GM18870 (cell line): Measurements from ENCODE around the gene MYO1E.

Source experiments
- ATAC-seq: cut with Tn5 transposase; IDR thresholded peaks from one replicate; pipeline ENCODE4 v1.9.1; 2021; ENCODE audit warnings: moderate library complexity; ENCODE audit not compliant: unreplicated experiment

Gene MYO1E

GRCh38 chr15:59322056-59322759 is 50.5 kb downstream of the MYO1E start:
- ATAC-seq, result peak; percentile 47

GRCh38 chr15:59321000-59321689 is 51.5 kb downstream of the MYO1E start:
- ATAC-seq, result no peak

- no peak for ATAC-seq
Measured at GRCh38 chr15:59317211-59317610, 55.5 kb downstream of the MYO1E start.

GRCh38 chr15:59315914-59316451 is 56.7 kb downstream of the MYO1E start:
- ATAC-seq, result no peak

GRCh38 chr15:59313641-59314332 is 58.9 kb downstream of the MYO1E start:
- ATAC-seq, result peak; percentile 64

- ATAC-seq, result no peak
Measured at GRCh38 chr15:59312205-59312604, 60.5 kb downstream of the MYO1E start.

- ATAC-seq, result no peak
Measured at GRCh38 chr15:59311195-59311594, 61.5 kb downstream of the MYO1E start.

GRCh38 chr15:59309405-59309804 is 63.3 kb downstream of the MYO1E start:
- no peak for ATAC-seq

- no peak for ATAC-seq
Measured at GRCh38 chr15:59307165-59307537, 65.5 kb downstream of the MYO1E start.

- no peak for ATAC-seq
Measured at GRCh38 chr15:59306520-59307164, 66.0 kb downstream of the MYO1E start.

GRCh38 chr15:59304807-59305206 is 67.9 kb downstream of the MYO1E start:
- no peak for ATAC-seq

- ATAC-seq, result no peak
Measured at GRCh38 chr15:59304034-59304795, 68.5 kb downstream of the MYO1E start.

- ATAC-seq, result no peak
Measured at GRCh38 chr15:59303633-59304032, 69.0 kb downstream of the MYO1E start.

GRCh38 chr15:59303136-59303535 is 69.5 kb downstream of the MYO1E start:
- ATAC-seq, result no peak

GRCh38 chr15:59301527-59301926 is 71.1 kb downstream of the MYO1E start:
- ATAC-seq, result no peak

- ATAC-seq, result no peak
Measured at GRCh38 chr15:59300618-59301139, 72.0 kb downstream of the MYO1E start.

- peak; percentile 42 for ATAC-seq
Measured at GRCh38 chr15:59299929-59300617, 72.6 kb downstream of the MYO1E start.

- no peak for ATAC-seq
Measured at GRCh38 chr15:59298854-59299250, 73.8 kb downstream of the MYO1E start.

GRCh38 chr15:59298225-59298853 is 74.3 kb downstream of the MYO1E start:
- ATAC-seq, result peak; percentile 72
